ENCODE measurements around the gene ARHGEF39. TPM values are rescaled to one million over a fixed set of nuclear protein-coding genes. Genes with fewer than 3 reads are reported as not detected.
A peak's percentile ranks its signal among the peaks of the same experiment; 100 is the strongest.

ARHGEF39 gene
- polyA plus RNA-seq, 2 of the 4 experiments (the other 2 are of a cell fraction), result 17.6 to 19.5 TPM

- Histone ChIP-seq H3K27ac (peak overlapping the region; percentile 45 to 65; a peak in 5 of 6 replicates), H3K9me3 (no peaks in the 10 kb centered on the region), H3K4me2 (peak overlapping the region; percentile 73), H3K4me1 (peaks cover 28% of the 10 kb centered on the region), H3K4me3 (no peak overlapping the region)
- ChIA-PET CTCF (interaction anchor here (0.9 to 1.0 kb wide), 2 partner anchors 43 to 87 kb away, joined by 4 to 6 read pairs; no protein-coding TSS in a partner anchor), POLR2A (interaction anchor here (0.6 kb wide), 2 partner anchors 32 to 48 kb away, joined by 3 read pairs; no protein-coding TSS in a partner anchor)
- DNase-seq (ENCODE audit: low read depth in 1 of 2, low spot score in 1 of 2) (peak in 1 of 2 experiments; percentile 75), FAIRE-seq (no peak), ATAC-seq (peak; percentile 53 to 65; a peak in 5 of 6 replicates)
- TF ChIP-seq PBX3 (IDR thresholded peaks at IDR 0.05), result no peak
- TF ChIP-seq FOXS1 (CRISPR knock-in tag; IDR thresholded peaks at IDR 0.05), result no peak
- no peak for TF ChIP-seq ZC3H11A (IDR thresholded peaks at IDR 0.05)
- TF ChIP-seq NFE2L2 (conservative IDR thresholded peaks at IDR 0.05; ENCODE audit: low read length), result no peak
- TF ChIP-seq BHLHE40 (IDR thresholded peaks at IDR 0.05; ENCODE audit: low read depth, low read length), result no peak
- no peak for TF ChIP-seq RCOR1 (IDR thresholded peaks at IDR 0.05; ENCODE audit: low read depth, low read length)
- no peak for TF ChIP-seq HEYL (CRISPR knock-in tag; IDR thresholded peaks at IDR 0.05)
- TF ChIP-seq E2F6 (IDR thresholded peaks at IDR 0.05; ENCODE audit: borderline replicate concordance, low read depth), result no peak
- peak; percentile 94 for TF ChIP-seq CEBPB (IDR thresholded peaks at IDR 0.05)
- peak; percentile 100 for TF ChIP-seq MAFK (IDR thresholded peaks at IDR 0.05; ENCODE audit: partially characterized antibody)
- TF ChIP-seq POLR2A (IDR thresholded peaks at IDR 0.05; ENCODE audit: low read length), result no peak
- peak; percentile 50; the same call in 1 of the 2 replicates for TF ChIP-seq TFCP2L1 (CRISPR knock-in tag; IDR thresholded peaks at IDR 0.05)
- TF ChIP-seq BCL3 (IDR thresholded peaks at IDR 0.05), result no peak
- peak; percentile 81 for TF ChIP-seq FOSL2 (IDR thresholded peaks at IDR 0.05)
- TF ChIP-seq FOSL2 (CRISPR knock-in tag; IDR thresholded peaks at IDR 0.05), result peak; percentile 96
- TF ChIP-seq FOSB (CRISPR knock-in tag; IDR thresholded peaks at IDR 0.05), result no peak
- TF ChIP-seq REST (IDR thresholded peaks at IDR 0.05), result no peak
- TF ChIP-seq EHMT2 (IDR thresholded peaks at IDR 0.05; ENCODE audit: low read depth), result no peak
- no peak for TF ChIP-seq HOXA7 (CRISPR knock-in tag; IDR thresholded peaks at IDR 0.05)
- peak; percentile 62; the same call in 1 of the 2 replicates for TF ChIP-seq JUNB (IDR thresholded peaks at IDR 0.05)
- no peak for TF ChIP-seq RARB (CRISPR knock-in tag; IDR thresholded peaks at IDR 0.05)
- peak; percentile 23; the same call in 1 of the 2 replicates for TF ChIP-seq HES2 (IDR thresholded peaks at IDR 0.05)
- TF ChIP-seq ZNF302 (CRISPR knock-in tag; IDR thresholded peaks at IDR 0.05), result no peak
- TF ChIP-seq ATOH8 (CRISPR knock-in tag; IDR thresholded peaks at IDR 0.05; ENCODE audit: low read depth), result no peak
- TF ChIP-seq ZSCAN20 (CRISPR knock-in tag; IDR thresholded peaks at IDR 0.05), result no peak
- TF ChIP-seq USF2 (IDR thresholded peaks at IDR 0.05), result no peak
- no peak for TF ChIP-seq HDAC2 (IDR thresholded peaks at IDR 0.05)
- TF ChIP-seq PHF8 (IDR thresholded peaks at IDR 0.05; ENCODE audit: borderline replicate concordance, low read depth), result no peak
- no peak for TF ChIP-seq ELK1 (IDR thresholded peaks at IDR 0.05; ENCODE audit: low read depth, low read length)
- TF ChIP-seq EP300 (IDR thresholded peaks at IDR 0.05), result no peak
- 63% methylated on average over 7 of the region's 7 CpGs for WGBS (ENCODE audit: missing lambda C conversion rate)
Observed at GRCh38 chr9:35651956-35652828, 12.8 kb downstream of the ARHGEF39 start.

All from A549 (cell line).